ENCODE measurements around the gene TRPM8. TPM values are rescaled to one million over a fixed set of nuclear protein-coding genes. Genes with fewer than 3 reads are reported as not detected.
"Not testable (repeated sequence)": the region's sequence is repeated elsewhere in the genome, so short reads cannot be mapped to it uniquely, and the experiment has no call there.

Gene TRPM8
- total and polyA plus RNA-seq, 2 of the 13 experiments (the other 11 are each of a cell fraction or from before 2014, with no cell fraction given): 0.12 TPM; not detected in 1

GRCh38 chr2:233968556-233968955, 51.4 kb downstream of the TRPM8 start (continued):
- TF ChIP-seq KIAA2018 (CRISPR knock-in tag; IDR thresholded peaks at IDR 0.05; ENCODE audit: borderline replicate concordance) (no peak), THAP7 (CRISPR knock-in tag; IDR thresholded peaks at IDR 0.05) (no peak), PITX1 (CRISPR knock-in tag; IDR thresholded peaks at IDR 0.05) (no peak), ATRX (CRISPR knock-in tag; IDR thresholded peaks at IDR 0.05; ENCODE audit: borderline replicate concordance) (no peak), ZNF260 (CRISPR knock-in tag; IDR thresholded peaks at IDR 0.05; ENCODE audit: borderline replicate concordance, low read depth) (no peak), IRX3 (CRISPR knock-in tag; IDR thresholded peaks at IDR 0.05; ENCODE audit: borderline replicate concordance, low read depth) (no peak), ZNF841 (CRISPR knock-in tag; IDR thresholded peaks at IDR 0.05; ENCODE audit: borderline replicate concordance) (no peak)

- peaks cover 14% of the 10 kb centered on the region for H3K4me1 ChIP-seq (ENCODE audit: insufficient read depth, low read length)
- intact Hi-C loops (cut with micrococcal nuclease; ENCODE audit: unreplicated experiment); H3K79me2 ChIP-seq (ENCODE audit: insufficient read depth, low read length); POLR2A ChIA-PET; DNase-seq (ENCODE audit: low spot score); H4K20me1 ChIP-seq (ENCODE audit: insufficient read depth, low read length); H3K36me3 ChIP-seq (replicated peaks in 1 of 2; ENCODE audit: control insufficient read depth in 1 of 2, insufficient read depth in 2 of 2, low read length in 2 of 2); BruUV-seq (replicated peaks); H3K9ac ChIP-seq (ENCODE audit: insufficient read depth, low read depth, low read length); H2AFZ ChIP-seq (ENCODE audit: low read length); H3K4me2 ChIP-seq (ENCODE audit: low read depth, low read length); H3K9me3 ChIP-seq (ENCODE audit: low read length); CTCF ChIA-PET (ENCODE audit: low intra/inter-chr PET ratio, low total read pairs); H3K27me3 ChIP-seq (ENCODE audit: control insufficient read depth in 1 of 2, insufficient read depth in 2 of 2, low read length in 2 of 2); H3K4me3 ChIP-seq (replicated peaks in 1 of 3; ENCODE audit: insufficient read depth in 1 of 3, low read depth in 2 of 3, low read length in 3 of 3); H3K27ac ChIP-seq (ENCODE audit: extremely low read length, insufficient read depth, low read length); FAIRE-seq; ATAC-seq: not testable (repeated sequence)
- 91% methylated on average over 23 of the region's 29 CpGs for WGBS (ENCODE audit: low lambda C conversion rate)
- in situ Hi-C loops (cut with HindIII; ENCODE audit: extremely low pct_ligation_motif_present, low pct_unique_long_range_greater_than_20kb): loop anchor here (10.0 kb wide), 2 partner anchors 282 to 572 kb away; no protein-coding TSS in a partner anchor
These were observed 55.3 kb downstream of the TRPM8 start for GRCh38 chr2:233972460-233972859.
